NCI-H345 treated with DMSO at 0.1 percent for 48 hours (cell line): ENCODE results near the gene SLC16A11.

ENCODE experiments used
- DNase-seq: peaks from one replicate; lab custom pipeline; 2025; ENCODE audit not compliant: unreplicated experiment; lab: John Stamatoyannopoulos, UW

The SLC16A11 gene

DNA sequence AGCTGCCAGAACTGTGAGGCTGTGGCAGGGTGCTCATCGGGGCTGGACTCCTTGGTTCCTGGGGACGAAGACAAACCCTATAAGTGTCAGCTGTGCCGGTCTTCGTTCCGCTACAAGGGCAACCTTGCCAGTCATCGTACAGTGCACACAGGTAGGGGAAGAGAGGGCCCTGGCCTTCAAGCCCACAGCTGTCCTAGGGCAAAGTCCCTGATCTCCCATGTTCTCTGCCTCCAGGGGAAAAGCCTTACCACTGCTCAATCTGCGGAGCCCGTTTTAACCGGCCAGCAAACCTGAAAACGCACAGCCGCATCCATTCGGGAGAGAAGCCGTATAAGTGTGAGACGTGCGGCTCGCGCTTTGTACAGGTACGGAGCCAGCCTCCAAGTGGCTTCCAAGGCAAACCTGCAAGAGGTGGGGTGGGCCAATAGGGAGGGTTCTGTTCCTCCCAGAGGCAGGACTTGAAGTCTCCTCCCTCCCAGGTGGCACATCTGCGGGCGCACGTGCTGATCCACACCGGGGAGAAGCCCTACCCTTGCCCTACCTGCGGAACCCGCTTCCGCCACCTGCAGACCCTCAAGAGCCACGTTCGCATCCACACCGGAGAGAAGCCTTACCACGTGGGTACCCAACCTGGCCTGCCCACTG lies 17.3 kb downstream of the SLC16A11 start:
- DNase-seq = no peak

DNA sequence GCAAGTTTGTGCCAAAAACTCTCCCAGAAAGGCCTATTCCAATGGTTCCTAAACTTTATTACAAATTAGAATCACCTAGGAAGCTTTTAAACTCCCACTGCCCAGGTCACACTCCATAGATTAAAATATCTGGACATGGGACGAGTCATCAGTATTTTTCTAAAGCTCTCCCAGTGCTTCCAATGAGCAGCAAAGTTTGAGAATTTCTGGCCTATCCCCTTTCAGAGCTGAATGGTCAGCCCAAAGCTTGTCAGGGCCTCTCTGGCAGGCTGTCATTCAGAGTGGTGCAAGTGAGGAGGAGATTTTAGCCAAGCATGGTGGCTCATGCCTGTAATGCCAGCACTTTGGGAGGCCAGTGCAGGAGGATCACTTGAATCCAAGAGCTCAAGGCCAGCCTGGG lies 18.6 kb downstream of the SLC16A11 start:
- no peak for DNase-seq

DNA sequence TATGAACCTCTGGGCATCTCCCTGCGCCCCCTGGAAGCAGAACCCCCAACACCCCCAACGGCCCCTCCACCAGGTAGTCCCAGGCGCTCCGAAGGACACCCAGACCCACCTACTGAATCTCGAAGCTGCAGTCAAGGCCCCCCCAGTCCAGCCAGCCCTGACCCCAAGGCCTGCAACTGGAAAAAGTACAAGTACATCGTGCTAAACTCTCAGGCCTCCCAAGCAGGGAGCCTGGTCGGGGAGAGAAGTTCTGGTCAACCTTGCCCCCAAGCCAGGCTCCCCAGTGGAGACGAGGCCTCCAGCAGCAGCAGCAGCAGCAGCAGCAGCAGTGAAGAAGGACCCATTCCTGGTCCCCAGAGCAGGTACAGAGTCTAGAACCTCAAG lies 19.5 kb downstream of the SLC16A11 start:
- no peak for DNase-seq

DNA sequence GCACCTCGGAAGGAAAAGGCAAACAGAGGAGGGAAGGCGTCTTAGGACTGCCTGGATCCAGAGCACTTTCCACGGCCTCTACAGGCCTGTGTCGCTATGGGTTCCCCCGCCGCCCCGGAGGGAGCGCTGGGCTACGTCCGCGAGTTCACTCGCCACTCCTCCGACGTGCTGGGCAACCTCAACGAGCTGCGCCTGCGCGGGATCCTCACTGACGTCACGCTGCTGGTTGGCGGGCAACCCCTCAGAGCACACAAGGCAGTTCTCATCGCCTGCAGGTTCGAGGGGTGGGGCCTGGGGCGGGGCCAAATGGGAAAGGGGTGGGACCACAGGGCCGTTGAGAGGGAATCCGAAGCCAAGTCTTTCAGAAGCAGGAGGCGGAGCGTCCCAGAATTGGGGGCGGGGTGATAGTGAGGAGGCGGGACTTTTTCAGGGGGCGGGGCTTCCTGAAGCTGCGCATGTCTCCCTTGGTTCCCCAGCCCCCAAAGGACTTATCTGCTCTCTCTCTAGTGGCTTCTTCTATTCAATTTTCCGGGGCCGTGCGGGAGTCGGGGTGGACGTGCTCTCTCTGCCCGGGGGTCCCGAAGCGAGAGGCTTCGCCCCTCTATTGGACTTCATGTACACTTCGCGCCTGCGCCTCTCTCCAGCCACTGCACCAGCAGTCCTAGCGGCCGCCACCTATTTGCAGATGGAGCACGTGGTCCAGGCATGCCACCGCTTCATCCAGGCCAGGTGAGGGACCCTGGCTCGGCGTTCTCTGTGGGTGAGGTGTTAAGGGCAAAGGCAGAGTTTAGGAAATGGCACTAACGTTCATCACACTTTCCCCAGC lies 20.1 kb downstream of the SLC16A11 start:
- peak; percentile 60 for DNase-seq

DNA sequence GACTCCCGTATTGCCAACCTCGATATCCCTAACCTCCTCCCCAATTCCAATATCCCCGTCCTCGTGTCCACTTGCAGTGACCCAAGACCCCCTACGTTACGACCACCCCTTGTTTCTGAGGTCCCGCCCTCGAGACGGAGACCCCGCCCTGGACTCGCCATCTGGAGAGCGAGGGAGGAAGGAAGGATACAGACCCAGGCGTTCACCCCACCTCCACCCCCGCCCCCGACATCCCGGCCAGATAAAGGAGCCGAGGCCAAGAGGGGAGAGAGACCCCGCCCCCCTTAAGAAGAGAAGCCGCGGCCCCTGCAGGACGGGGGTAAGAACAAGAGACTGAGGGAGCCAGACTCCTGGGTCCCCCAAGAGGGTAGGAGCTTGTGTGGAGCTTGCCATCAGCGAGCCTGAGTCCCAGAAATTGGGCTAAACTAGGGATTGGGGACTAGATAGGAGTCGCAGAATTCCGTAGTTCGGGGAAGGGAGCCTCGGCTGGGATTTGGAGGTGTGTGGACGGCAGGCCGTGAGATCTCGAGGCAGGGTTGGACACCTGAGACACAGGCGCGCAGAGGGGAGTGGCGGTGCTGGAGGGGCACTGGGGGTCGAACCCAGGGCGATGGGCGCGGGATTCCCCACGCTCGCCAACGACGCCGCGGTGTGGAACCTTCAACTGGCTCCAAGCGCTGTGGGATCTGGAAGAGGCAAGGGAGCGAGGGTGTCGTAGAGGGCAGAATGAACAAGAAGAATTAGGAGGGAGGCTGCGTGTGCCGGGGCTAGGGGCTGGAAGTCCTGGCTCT lies 20.9 kb downstream of the SLC16A11 start, which contains the start of gene BCL6B:
BCL6B (plus strand) TSS at position 270 of the 791 bp plus-strand sequence. CDS start 622 bp downstream, outside the sequence.
- DNase-seq = peak; percentile 15

DNA sequence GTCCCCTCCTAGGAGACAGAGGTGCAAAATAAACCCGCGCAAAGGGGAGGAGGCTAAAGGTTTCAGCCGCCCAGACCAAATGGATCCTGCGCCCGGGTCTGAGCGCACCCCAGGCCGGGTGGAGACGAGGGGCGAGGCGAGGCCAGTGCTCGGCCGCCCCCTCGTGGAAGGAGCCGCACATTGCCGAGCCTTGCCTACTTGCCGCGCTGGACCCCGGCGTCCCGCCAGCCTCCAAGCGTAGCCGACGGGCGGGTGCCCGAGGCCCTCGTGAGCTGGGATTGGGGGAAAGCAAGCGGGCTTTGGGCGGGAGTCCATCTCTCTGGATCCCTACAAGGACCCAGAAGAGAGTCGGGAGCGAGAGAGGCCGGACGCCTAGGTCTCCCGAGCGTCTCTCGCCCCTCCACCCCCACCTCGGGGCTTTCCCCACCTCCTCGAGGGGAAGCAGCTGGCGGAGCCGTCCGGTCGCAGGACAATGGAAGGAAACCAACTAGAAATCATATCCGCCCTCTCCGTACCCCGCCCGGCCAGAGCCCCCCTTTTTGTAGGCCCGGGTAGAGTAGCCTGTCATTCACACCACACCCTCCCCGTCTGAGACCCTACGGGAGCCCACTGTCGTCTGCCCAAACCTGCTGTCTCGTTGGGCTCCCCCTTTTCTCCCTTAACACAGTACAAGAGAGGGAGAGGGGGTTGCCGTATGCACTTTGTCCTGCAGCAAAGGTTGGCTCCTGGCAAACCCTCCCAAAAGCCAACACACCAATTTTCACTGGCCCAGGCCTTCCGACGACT lies 21.7 kb downstream of the SLC16A11 start:
- peak; percentile 51 for DNase-seq

DNA sequence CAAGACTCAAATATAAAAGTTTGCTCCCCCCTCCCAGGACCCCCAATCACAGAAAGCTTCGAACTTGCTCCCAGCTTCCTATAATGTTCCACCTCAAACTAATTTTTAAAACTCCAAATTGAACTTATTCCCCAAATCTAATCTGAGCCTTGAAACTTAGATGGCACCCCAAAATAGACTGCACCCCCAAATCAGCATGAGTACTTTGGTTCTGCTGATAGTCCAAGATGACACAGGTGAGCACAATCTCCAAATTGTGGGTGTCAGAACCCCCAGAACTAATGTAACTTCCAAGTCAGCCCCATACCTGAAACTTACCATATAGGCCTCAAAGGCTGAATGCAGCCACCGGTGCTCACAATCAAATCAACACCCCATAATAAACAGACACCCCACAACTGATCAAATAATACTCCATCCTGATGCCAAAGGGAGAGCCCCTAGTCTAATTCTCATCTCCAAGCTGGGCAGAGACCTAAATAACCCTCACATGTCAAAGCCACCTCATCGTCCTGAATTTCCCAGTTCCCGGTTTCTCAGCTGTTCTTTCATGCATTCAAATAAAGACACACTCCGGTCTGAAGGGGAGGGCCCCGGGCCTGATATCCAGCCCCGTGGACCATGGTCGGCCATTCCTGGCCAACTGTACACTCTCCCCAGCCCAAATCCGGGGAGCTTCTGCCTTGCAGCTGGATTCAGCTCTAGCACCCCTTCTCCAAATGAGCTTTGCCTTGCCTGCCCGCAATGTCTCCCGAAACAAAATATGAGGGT lies 22.8 kb downstream of the SLC16A11 start:
- DNase-seq = no peak

DNA sequence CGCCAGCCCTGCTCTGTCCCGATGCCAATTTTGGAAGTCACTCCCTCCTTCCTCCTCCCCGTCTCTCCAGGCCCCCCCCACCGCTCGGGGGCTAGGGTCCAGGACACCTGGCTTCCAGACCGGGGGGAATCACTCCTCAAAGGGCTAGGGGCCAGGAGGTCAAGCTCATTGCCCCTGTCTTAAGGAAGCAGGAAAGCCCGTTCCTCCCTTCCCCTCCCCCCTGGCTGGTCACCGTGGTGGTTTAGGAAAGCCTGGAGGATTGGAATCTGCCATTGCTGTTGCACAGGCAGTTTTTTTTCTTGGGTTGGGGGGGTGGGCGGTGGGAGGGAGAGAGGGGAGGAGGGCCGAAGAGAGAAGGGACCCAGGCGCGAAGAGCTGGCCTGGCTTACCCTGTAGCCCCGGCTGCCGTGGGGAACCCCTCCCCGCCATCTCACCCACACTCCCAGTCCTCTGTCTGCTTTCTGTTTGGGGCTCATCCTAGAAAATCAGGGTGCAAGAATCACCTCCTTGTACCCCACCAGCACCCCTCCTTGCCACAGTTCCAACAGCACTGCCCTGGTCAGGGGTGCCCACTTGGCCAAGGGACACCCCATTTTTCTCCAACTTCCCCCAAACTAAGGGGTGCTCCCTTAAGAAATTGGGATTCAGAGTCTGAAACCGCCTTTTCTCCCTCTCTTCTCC lies 23.9 kb downstream of the SLC16A11 start:
- peak; percentile 8 for DNase-seq

DNA sequence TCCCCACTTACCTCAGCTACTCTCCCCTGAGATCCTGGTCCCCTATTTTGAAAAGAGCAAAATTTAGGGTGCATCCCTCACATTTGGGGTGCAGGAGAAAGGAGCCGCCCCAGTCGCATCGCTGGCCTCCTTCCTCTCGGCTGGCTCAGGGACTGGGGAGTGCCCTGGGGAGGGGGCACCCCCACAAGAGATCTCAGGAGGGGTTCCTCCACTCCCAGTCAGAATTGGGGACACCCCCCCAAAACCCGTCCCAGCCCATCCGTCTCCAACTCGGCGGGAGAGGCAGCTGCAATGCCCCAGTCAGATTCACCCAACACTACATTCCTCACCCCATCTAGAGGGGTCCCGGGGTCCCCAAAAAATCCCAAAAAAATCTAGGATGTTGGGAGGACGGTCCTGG lies 24.5 kb downstream of the SLC16A11 start:
- DNase-seq = no peak

DNA sequence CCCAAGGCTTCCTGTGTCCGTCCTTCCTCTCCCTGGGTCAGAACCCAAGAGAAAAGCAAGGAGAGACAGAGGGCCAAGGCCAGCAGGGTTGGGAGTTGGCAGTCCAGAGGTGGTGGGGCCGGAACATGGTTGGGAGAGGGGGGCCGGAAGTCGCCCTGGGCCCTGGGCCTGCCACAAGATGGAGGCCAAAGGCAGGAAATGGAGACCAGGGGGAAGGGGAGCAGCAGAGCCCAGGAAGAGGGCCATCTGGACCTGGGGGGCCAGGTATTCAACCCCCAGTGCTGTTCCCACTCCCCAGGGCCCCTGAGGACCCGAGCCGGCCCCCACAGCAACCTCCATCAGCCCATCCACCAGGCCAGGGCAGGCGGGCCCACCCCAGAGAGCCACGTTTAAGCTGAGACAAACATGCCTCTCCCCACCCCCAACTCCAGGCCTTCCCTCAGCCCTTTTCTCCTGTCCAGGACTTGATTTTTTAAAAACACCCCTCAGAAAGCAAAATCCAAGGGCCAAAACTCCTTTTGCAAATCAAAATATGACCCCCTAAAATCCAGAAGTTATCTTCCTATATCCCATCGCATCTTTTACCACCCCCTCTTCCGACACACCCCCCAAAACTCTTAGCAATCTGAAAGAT lies 25.4 kb downstream of the SLC16A11 start:
- DNase-seq = no peak

DNA sequence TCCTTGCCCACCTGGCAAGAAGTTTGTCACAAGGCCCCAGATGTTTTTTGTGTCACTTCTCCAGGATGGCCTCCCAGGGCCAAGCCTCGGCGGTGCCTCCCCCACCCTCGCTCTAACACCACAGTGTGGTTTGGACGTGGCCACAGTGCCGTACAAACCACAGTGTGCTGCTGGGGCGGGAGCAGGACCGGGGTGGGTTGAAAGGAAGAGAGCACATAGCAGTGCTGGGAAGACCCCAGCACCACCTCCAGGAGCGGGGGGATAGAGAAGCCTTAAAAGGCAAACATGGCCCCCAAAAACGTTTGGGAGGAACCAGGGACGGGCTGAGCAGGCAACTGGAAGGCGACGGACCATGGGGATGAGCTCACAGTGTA lies 26.1 kb downstream of the SLC16A11 start:
- DNase-seq = no peak

DNA sequence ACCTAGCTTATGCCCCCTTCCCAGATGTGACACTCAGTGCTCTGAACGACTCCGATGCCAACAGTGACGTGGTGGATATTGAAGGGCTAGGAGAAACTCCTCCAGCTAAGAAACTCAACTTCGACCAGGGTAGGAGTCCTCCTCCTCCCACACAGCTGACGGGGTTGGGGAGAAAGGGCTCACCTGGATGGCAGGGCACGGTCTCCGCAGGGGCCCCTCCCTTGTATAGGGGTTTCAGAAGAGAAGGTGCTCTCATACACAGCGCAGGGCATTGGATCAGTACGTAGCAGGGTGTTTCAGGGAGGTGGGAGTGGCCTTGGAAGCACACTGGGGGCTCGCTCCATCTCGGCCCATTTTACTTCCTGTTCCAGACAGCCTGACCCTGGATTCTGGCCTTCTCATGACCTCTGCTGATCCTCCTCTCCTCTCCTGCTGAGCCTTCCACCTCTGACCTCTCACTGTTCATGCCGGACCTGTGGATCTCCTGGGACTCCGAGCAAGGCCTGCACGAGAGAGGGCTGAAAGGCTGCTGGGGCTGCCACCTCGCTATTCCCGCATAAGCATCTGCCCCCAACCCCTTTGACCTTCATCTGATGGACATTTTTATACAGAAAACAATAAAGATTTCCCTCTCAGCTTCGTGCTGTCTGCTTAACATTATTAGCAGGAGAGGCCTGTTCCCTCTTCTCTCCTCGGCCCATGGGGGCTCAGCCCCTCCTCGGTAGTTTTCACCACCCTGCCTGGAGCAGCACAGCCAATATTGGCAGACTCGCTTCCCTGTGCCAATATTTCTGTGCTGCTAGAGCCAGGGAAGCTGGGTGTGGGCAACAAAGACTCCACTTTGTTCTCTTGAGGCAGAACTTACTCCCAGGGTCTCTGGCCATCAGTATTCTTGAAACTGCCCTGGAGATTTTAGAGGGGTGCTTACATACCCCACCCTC lies 26.7 kb downstream of the SLC16A11 start:
- DNase-seq = no peak

DNA sequence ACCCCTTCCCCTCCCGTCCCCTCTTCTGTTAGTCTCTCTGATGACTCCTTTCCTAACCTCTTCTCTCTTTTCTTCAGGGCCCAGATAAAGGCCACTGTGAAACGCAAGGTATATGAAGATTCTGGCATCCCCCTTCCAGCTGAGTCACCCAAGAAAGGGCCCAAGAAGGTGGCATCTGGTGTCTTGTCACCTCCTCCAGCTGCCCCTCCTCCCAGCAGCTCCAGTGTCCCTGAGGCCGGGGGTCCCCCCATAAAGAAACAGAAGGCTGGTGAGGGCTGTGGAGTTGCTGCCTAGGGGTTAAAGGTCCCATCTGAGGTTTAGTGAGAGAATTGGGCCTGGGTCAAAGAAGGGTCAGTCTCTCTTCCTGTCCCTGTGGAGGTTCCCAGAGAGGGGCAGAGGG lies 27.5 kb downstream of the SLC16A11 start:
- DNase-seq = no peak

DNA sequence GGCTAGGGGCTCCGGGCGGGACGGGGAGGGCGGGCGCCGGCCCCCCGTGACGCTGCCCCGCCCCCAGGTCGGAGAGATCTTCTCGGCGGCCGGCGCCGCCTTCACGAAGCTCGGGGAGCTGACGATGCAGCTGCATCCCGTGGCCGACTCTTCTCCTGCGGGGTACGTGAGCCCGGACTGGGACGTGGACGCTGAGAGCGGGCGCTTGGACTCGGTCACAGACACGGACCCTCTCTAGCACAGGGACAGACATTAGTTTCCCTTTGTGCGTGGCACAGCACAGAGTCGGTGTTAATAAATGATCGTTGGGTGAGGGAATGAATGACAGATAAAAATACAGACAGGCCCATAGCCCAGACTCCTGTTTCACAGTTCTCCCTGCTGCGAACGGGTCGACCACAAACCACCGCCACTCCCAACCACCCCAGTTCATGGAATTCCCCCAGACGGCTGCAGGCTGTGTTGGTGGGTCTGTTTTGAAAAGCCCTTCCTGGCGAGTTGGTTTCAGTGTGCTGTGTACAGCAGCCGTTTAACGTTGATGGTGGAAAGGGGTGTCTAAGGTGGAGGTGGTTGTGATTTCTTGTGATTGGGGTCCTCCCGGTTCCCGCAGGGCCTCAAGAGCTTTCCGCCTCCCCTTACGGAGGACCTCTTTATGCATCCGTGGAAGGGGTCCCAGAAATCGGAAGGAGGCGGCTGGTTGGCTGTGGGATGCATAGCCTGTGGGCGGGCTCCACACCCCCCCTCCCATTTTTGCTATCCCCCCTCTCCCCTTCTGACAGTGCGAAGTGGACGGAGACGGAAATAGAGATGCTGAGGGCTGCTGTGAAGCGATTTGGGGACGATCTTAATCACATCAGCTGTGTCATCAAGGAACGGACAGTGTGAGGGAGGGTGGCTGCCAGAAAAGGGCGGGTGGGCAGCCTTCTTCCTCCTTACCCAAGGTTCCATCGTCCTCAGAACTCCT lies 28.6 kb downstream of the SLC16A11 start:
- no peak for DNase-seq

DNA sequence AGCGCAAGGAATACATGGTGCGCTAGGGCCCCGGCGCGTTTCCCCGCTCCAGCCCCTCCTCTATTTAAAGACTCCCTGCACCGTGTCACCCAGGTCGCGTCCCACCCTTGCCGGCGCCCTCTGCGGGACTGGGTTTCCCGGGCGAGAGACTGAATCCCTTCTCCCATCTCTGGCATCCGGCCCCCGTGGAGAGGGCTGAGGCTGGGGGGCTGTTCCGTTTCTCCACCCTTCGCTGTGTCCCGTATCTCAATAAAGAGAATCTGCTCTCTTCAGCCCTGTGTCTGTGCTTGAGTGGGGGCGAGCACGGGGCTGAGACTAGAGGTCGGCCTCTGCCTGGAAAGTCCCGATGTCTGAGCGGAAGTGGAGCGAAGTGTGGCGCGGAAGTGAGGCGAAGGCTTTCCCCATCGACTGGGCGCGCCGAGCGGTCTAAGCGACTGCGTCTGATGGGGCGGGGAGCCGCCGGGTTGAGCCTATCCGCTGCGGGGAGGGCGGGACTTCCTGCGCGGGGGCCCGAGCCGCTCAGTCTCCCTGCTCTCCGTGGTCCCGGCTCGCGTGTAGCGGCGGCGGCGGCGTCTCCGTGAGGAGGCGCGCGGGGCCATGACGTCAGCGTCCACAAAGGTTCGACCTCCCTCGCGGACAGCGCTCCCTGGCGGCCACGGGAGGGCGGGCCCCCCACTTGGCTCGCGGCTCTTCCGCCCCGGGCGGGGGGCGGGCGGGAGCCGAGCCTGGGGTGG lies 29.5 kb downstream of the SLC16A11 start:
- peak; percentile 63 for DNase-seq

DNA sequence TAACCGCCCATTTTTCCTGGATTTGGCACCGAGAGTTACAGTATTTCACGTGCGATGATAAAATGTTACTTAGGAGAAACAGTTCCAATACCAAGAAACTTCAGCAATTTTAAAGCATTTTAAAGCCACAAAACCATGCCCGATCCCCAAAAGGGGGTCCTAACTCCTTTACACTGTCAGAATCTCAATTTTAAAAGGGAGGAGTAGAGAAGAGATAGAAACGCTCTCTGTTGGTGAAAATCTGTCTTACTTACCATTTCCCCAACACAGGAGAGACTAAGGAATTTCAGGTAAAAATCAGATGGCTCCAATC lies 32.0 kb downstream of the SLC16A11 start:
- no peak for DNase-seq
